GM18519 (cell line): Measurements from ENCODE around the gene TRAF5.
"Not testable (repeated sequence)": the region's sequence is repeated elsewhere in the genome, so short reads cannot be mapped to it uniquely, and the experiment has no call there.

Experiments used
- ATAC-seq: cut with Tn5 transposase; IDR thresholded peaks from one replicate; pipeline ENCODE4 v1.9.1; 2021; ENCODE audit warnings: mild to moderate bottlenecking, moderate library complexity; ENCODE audit not compliant: unreplicated experiment, low FRiP score

TRAF5 gene

DNA sequence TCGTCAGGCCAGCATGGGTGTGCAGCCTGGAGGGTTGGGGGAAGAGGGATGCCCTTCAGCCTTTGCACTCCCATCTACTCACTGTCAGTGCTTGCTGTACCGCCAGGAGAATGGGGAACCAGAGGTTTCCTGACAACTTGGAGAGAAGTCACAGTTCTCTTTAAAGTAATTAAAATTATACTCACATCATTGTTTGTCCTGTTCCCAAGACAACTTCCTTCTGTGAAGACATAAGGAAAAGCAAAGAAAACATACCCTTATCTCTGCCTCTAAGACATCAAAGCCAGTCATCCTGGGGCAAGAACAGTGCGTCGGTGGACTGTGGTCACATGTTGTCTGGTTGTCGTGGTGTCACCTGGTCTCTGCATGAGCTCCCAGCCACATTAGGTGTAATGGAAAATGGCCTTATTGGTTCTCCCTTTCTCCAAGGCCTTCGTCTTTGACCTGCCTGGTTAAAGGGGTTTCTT, 17.6 kb downstream of the TRAF5 start:
- no peak for ATAC-seq

DNA sequence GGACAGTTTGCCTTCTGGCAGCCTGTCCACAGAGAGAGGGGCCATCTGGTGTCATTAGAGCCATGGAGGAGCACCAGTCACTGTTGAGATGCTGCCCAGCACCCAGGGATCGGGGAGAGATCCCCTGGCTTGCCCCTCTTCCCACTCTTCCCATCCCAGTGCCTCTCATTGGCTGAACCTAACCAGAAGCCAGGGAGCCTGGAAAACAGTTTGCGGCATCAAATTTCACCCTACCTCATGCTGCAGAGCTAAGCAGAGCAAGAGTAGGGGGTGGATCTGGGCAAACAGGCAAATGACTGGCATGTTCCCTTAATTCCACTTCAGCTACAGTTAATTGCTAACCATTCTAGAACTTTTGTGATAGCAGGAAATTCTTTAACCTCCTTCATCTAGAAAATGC, 19.1 kb downstream of the TRAF5 start:
- no peak for ATAC-seq

DNA sequence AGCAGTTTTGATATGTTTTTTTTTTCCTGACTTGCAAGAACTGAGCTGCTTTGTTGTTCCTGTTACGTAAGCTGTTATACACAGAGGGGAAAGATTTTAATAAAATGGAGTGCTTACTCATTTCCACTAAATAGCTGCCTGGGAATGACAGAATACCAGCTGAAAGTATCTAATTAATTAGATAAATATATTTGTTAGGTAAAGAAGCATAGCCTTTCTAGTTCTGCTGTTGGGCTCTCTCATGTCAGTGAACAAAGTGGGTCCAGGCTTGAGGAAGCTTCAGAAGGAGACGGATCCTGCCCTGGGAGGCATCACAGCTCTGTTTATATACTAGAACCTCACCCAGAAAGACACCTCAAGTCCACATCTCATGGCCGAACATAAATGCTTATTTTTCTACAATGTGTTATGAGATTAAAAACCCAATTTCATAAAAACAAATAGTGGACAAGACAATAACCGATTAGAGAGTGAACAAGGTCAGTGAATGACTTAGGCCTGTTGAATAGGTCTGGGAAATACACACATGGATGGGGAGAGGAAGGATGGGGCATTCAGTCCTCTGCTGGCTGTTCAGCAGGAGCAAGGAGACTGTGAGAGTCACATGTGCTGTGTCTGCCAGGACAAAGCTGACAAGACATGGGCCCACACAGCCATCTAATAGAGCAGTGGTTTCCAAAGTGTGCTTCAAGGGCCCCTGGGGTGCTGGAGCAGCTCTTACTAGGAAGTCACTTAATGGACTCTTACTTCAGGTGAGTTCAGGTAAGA, 20.6 kb downstream of the TRAF5 start:
- no peak for ATAC-seq

DNA sequence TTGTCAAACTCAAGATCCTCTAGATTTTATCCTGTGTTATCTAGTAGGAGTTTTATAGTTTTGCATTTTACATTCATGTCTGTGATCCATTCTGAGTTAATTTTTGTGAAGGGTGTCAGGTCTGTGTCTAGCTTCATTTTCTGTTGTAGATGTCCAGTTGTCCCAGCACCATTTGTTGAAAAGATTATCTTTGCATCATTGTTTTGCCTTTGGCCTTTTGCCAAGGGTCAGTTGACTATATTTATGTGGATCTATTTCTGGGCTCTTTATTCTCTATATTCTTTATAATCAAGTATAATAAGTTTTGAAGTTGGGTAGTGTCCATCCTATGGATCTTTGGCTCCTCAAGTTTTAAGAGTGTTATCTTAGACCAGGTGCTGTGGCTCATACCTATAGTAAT, 21.9 kb downstream of the TRAF5 start:
- no peak for ATAC-seq

DNA sequence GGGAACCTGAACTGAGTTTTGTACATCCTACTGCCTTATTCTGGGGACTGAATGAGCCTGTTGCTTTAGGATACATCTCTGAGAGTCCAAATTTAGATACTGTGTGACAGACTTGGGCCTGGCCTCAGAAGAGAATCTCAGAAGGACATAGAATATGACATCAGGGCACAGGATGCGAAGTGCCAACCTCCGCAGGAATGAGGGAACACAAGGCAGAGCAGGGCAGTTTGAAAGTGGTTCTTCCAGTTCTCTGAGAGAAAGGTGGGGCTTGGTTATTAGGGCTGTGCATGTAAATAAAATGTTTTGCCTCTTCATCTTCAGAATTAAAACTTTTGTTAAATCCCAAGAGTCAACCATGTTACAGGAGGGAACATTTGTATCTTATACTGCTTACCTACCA, 23.1 kb downstream of the TRAF5 start:
- ATAC-seq: no peak

DNA sequence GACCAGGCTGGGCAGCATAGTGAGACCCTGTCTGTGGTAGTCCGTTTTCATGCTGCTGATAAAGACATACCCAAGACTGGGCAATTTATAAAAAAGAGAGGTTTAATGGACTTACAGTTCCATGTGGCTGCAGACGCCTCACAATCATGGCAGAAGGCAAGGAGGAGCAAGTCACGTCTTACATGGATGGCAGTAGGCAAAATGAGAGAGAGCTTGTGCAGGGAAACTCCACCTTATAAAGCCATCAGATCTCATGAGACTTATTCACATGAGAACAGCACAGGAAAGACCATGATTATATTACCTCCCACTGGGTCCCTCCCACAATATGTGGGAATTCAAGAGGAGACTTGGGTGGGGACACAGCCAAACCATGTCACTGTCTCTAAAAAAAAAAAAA, 25.4 kb downstream of the TRAF5 start:
- not testable (repeated sequence) for ATAC-seq

DNA sequence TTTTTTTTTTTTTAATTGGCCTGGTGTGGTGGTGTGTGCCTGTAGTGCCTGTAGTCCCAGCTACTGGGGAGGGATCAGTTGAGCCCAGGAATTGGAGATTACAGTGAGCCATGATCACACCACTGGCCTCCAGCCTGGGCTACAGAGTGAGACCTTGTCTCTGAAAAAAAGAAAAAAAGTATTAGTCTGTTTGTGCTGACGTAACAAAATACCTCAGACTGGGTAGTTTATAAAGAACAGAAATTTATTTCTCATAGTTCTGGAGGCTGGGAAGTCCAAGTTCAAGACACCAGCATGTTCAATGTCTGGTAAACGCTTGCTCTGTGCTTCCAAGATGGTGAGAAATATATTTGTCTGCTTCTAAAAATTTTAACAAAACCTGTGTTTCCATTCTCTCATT, 25.8 kb downstream of the TRAF5 start:
- ATAC-seq: no peak

DNA sequence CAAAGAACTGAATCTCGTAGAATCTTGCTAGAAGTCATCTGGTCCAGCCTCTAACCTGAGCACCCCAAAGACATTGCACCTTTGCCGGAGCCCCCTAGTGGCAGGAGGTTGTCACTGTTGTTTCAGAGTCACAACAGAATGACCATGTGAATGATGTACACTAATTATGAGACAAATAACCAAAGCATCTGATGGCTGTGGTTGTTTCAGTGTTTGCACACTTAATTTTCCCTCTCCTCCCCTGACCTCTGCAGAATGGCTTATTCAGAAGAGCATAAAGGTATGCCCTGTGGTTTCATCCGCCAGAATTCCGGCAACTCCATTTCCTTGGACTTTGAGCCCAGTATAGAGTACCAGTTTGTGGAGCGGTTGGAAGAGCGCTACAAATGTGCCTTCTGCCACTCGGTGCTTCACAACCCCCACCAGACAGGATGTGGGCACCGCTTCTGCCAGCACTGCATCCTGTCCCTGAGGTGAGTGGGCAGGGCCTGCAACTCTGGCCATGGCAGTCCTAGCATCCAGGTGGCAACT, 26.4 kb downstream of the TRAF5 start:
- no peak for ATAC-seq

DNA sequence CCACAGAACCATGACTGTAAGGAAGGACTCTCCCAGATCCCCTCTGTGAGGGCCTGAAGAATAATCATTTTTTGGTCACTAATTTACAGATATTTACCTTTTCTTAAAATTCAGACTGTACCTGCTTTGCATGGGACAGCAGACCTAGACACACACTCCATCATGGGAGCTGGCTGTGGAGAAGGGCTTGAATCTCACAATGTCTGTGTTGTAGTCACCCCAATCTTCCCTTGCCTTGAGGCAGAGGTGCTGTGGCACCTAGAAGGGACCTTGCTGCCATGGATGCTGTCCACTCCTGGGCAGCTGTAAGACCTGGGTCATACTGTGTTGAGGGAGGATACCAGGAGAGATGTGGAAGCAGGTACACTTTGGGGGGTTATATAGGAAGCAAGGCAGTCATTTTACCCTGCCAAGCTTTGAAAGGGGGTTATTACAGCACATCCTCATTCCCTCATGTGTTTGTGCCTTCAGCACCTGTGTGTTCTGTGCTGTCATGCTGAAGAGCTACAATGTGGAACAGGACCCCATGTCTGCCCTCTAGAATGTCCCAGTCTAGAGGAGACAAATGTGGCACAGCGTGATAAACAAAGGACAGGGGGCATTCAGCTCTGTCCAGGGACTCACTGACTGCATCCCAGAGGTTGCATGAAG, 27.1 kb downstream of the TRAF5 start:
- ATAC-seq: no peak

DNA sequence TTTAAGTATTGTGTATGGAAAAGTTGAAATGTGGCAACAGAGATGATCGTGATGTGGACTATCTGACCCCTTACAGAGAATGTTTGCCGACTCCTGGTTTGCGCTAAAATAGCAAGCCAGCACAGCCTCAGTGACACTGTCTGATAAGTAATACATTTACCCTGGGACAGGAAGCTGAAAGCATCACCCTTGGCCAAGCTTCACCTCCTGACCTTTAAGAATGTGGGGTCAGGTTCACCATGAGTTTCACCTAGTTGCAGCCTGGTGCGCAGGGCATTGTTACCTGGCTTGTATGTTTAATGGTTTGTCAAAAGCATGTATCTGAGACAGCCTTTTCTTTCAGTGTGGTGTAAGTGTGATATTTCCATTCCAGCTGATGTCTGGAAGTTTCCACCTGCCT, 29.2 kb downstream of the TRAF5 start:
- ATAC-seq: no peak

DNA sequence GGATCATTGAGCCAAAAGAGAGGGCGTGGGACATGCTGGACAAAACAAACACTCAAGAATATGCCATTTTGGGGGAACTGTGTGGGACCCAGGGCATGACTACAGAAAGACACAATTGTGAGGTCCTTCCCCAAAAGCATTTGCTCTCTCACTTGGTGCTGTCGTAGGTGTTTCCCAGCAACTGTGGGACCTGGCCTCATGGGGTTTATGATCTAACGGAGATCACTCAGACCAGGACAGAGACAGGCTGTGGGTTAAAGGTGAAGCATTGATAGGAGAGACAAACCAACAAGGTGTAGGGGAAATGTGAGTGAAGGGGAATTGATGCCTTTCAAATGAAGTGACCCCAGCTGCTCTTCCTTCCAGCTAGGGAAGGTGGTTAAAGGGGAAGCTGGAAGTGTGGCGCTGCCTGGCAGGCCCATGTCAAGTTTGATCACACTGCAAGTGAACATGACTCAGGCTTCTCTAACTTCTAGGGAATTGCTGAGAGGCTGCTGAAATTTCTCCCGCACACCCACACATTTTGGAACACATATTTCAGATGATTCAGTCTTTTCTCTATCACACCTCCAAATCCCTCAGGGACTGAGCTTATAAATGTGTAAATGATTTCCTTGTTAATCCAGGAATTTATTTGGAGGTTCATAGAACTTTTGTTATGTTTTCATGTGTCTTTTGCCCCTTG, 30.2 kb downstream of the TRAF5 start:
- ATAC-seq: no peak

DNA sequence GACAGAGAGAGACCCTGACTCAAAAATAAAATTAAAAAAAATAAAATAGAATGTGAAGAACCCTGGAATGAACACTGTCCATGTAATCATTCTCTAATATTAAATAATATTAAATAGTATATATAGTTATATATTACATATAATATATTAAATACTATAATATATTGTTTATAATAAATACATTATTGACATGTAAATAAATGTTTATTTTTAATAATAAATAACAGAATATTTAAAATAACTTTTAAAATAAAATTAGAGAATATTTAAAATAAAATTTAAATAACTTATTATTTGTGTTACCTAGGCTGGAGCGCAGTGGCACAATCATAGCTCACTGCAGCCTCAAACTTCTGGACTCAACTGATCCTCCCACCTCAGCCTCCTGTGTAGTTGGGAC, 32.1 kb downstream of the TRAF5 start:
- ATAC-seq: no peak

DNA sequence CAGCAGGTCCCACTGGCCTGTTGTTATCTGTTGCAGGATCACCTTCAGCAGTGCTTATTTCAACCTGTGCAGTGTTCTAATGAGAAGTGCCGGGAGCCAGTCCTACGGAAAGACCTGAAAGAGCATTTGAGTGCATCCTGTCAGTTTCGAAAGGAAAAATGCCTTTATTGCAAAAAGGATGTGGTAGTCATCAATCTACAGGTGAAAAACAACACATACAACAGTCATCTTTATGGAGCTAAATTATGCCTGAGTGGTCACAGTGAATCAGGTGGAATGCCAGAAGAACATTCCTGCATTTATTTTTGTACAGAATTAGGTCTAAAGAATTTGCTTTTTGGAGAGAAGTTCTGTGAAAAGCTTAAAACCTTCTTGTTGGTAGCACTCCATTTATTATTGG, 33.2 kb downstream of the TRAF5 start:
- ATAC-seq: no peak

DNA sequence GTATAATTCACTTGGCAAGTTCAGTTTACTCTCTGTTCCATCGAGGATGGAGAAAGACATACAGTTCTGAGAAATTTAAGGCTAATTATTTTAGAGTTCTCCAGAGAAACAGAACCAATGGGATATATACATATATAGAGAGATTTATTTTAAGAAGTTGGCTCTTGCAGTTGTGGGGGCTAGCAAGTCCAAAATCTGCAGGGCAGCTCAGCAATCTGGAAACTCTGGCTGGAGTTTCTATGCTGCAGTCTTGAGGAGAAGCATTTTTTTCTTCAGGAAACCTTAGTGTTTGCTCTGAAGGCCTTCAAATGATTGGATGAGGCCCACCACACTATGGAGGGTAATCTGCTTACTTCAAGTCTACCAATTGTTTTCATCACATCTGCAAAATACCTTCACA, 34.6 kb downstream of the TRAF5 start:
- ATAC-seq: no peak

DNA sequence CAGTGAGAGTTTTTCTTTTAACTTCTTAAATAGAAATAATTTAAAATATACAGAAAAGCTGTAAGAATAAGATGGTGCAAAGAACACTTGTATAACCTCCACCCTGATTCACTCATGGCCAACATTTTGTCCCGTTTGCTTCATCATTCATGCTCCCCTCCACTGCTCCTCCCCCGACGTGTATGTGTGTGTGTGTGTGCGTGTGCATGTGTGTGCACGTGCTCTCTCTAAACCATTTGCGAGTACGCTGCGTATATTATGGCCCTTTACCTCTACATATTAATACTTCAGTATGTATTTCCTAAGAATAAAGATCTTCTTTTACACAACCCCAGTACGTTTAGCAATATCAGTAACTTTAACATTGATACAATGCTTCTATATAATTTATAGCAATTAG, 43.0 kb downstream of the TRAF5 start:
- ATAC-seq: no peak

DNA sequence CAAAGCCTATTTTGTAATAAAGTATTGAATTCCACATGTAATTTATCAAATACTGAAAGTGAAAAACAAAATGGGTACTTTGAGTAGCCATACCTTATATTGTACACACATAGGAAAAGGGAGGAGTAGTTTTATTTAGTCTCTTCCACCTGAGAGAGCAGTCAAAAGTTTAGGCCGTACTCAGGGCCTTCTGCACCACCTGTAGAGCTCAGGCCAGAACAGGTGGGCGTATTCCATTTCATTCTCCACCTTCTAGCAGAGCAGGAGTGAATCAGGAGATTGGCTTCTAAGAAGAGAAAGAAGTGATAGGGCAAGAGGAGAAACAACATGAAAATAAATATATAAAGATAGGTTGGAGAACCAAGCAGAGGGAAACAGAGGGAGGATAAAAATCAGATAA, 44.0 kb downstream of the TRAF5 start:
- no peak for ATAC-seq

DNA sequence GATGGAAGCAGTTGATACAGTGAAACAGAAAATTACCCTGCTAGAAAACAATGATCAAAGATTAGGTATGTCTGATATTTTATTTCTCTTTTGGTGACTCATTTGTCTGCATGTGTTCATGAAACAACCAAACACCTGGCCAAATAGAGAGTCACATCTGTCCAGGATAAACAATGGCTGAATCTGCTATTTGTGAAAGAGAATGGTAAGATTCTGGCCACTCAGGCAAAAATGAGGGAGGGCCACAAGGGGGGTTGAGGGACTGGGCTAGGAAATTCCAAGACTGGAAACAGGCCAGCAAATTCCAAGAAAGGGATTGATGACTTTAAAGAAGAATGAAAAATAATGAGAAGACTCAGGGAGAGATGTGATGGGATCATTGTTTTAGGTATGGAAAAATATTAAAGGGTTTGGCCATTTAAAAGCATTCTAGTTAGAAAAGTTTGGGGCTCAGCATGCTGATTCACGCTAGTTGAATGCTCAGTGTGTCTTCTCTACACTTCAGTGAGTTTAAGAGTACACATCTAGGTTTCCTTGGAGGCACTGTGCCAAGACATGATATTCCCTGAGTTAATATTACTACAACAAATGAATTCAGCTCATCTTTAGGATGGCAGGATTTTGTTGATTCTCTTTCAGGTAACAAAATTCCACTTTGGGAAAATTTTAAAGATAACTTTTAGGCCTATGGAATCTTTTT, 44.9 kb downstream of the TRAF5 start:
- ATAC-seq: no peak

DNA sequence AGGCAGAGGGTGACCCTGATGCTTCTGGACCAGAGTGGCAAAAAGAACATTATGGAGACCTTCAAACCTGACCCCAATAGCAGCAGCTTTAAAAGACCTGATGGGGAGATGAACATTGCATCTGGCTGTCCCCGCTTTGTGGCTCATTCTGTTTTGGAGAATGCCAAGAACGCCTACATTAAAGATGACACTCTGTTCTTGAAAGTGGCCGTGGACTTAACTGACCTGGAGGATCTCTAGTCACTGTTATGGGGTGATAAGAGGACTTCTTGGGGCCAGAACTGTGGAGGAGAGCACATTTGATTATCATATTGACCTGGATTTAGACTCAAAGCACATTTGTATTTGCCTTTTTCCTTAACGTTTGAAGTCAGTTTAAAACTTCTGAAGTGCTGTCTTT, 45.8 kb downstream of the TRAF5 start:
- ATAC-seq: no peak

DNA sequence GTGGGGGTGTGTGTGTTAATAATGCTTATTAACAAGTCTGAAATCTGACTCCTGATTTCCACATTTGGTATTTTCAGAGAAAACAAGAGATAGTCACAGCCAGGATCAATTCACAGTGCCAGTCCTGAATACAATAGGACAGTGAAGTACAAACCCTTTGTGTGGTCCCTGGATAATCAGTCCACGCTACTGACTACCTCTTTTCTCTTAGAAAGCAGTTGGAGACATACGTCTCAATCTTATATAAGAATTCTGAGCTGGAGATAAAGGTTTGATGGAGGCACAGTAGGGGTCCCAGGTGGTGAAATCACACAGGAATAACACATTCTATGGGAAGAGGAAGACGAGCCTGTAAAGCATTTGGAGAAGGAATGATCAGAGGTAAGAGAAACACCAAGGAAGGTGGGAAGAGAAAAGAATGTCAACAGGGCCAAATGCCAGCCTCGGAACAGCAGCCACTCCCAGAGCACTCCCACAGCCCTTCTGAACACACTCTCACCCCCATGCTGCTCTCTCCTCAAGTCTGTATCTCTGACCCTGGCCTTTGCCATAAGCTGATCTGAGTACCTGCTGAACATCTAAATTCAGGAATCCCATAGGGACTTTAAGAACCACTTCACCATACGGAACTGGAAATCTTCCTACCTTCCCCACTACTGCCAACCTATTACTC, 48.6 kb downstream of the TRAF5 start:
- ATAC-seq: no peak

DNA sequence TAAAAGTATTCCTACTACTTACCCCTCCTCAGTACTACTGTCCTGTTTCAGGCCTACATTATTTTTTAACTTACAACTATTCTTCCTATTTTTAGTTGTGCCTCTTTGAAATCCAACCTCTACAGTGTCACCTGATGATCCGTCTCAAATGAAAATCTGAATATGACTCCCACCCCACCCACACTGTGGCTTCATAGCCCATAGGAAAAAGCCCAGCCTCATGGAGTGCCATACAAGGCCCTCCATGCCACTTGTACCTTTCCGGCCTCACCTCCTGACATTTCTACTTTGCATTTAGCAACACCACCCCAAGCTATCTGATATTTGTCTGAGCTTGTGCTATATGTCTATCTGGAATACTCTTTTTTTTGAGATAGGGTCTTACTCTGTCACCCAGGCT, 49.3 kb downstream of the TRAF5 start:
- no peak for ATAC-seq
